ENCODE data around the gene TXNRD1.

DNA sequence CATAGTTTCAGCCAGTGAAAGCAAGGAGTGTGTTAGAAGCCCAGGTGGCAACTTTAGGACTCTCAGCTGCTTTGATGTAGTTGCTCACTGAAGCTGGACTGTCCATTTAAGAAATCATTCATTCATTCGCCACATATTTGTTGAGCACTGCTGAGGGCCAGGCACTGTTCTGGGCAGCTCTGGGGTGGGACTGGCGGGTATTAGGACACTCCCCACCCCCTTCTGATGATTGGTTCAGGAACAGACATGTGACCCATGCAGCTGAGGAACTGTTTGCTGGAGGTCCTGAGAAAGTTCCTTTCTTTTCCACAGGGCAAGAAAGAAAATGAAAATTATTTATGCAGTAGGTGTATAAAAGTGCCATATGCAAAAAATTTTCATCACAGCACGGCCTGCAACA lies 170.9 kb downstream of the TXNRD1 start:
- TF ChIP-seq POLR2AphosphoS5 (IDR thresholded peaks at IDR 0.05) (no peak), CTCF (IDR thresholded peaks at IDR 0.05) (no peak), POLR2A (IDR thresholded peaks at IDR 0.05) (no peak), EP300 (IDR thresholded peaks at IDR 0.05) (no peak)
